SK-N-SH (cell line): ENCODE results near the gene EFEMP2. TPM values are rescaled to one million over a fixed set of nuclear protein-coding genes. Genes with fewer than 3 reads are reported as not detected.

Experiments
- CTCF ChIA-PET: fragments of 300-600, 350-600 bp; formaldehyde crosslinking; extraction: SDS; loops from one replicate; lab custom pipeline; 2021; lab: Yijun Ruan, JAX
- POLR2A ChIA-PET: fragments of 350-600 bp; sonication (Branson Sonifier 250); formaldehyde crosslinking; extraction: SDS; loops from one replicate; lab custom pipeline; 2020; ENCODE audit warnings: antibody characterized with exemption, inconsistent platforms; lab: Yijun Ruan, JAX
- DNase-seq: peaks from one replicate; pipeline ENCODE4 v3.0.0; 2012
- H2AFZ ChIP-seq: fragments of 200-600 bp; sonication (generic); 2 replicates; pipeline ENCODE4 v1.8.1; 2016; ENCODE audit warnings: antibody characterized with exemption, mild to moderate bottlenecking, low read depth
- H3F3A ChIP-seq: fragments of 200-600 bp; sonication (generic); replicated peaks from 2 replicates; pipeline ENCODE3; 2016; ENCODE audit warnings: antibody characterized with exemption, mild to moderate bottlenecking; ENCODE audit not compliant: insufficient read depth
- H3K27ac ChIP-seq, 2 experiments: fragments of 200-500 bp in 1 of 2; fragments of 200-600 bp in 1 of 2; sonication (Bioruptor generic) in 1 of 2; sonication (generic), shearing (Covaris generic) in 1 of 2; 2 replicates each; pipeline versions ENCODE4 v1.5.1 to v1.6.1; 2014 to 2016; ENCODE audit warnings: low read depth in 2 of 2, inconsistent platforms in 1 of 2, low read length in 1 of 2, mild to moderate bottlenecking in 1 of 2, mixed read lengths in 1 of 2
- H3K27me3 ChIP-seq: fragments of 200-600 bp; sonication (generic), shearing (Covaris generic); 2 replicates; pipeline ENCODE4 v1.6.1; 2016; ENCODE audit warnings: mixed run types; ENCODE audit not compliant: insufficient read depth
- H3K36me3 ChIP-seq, 2 experiments: fragments of 200-500 bp in 1 of 2; fragments of 200-600 bp in 1 of 2; sonication (Bioruptor generic) in 1 of 2; sonication (generic) in 1 of 2; replicated peaks in 1 of 2; 2 replicates each; pipeline versions ENCODE3 to v1.5.1; 2014 to 2016; ENCODE audit warnings: low read length in 1 of 2, mild to moderate bottlenecking in 1 of 2; ENCODE audit not compliant: insufficient read depth in 2 of 2, control insufficient read depth in 1 of 2
- H3K4me1 ChIP-seq, 2 experiments: fragments of 200-500 bp in 1 of 2; fragments of 200-600 bp in 1 of 2; sonication (Bioruptor generic) in 1 of 2; sonication (generic), shearing (Covaris generic) in 1 of 2; 2 replicates each; pipeline versions ENCODE4 v1.5.1 to v1.6.1; 2014 to 2016; ENCODE audit warnings: low read depth in 1 of 2, low read length in 1 of 2, mixed run types in 1 of 2; ENCODE audit not compliant: insufficient read depth in 2 of 2, control insufficient read depth in 1 of 2
- H3K4me2 ChIP-seq: fragments of 200-600 bp; sonication (generic), shearing (Covaris generic); 2 replicates; pipeline ENCODE4 v1.6.1; 2017; ENCODE audit warnings: mixed run types
- H3K4me3 ChIP-seq, 2 experiments: fragments of 200-500 bp in 1 of 2; fragments of 200-600 bp in 1 of 2; sonication (Bioruptor generic) in 1 of 2; sonication (generic), shearing (Covaris generic) in 1 of 2; 2 replicates each; pipeline versions ENCODE4 v1.5.1 to v1.8.1; 2014 to 2016; ENCODE audit warnings: low read depth in 2 of 2, inconsistent platforms in 1 of 2, low read length in 1 of 2, mild to moderate bottlenecking in 1 of 2, mixed read lengths in 1 of 2, moderate library complexity in 1 of 2
- H3K79me2 ChIP-seq: fragments of 200-600 bp; sonication (generic); 2 replicates; pipeline ENCODE4 v1.8.1; 2017; ENCODE audit warnings: mild to moderate bottlenecking; ENCODE audit not compliant: insufficient read depth
- H3K9ac ChIP-seq: fragments of 200-600 bp; sonication (generic); 2 replicates; pipeline ENCODE4 v1.6.1; 2017; ENCODE audit warnings: mixed run types
- H3K9me2 ChIP-seq: fragments of 200-600 bp; sonication (generic); 2 replicates; pipeline ENCODE4 v1.6.1; 2017; ENCODE audit warnings: mixed run types
- H3K9me3 ChIP-seq: fragments of 200-600 bp; sonication (generic); 2 replicates; pipeline ENCODE4 v1.6.1; 2017; ENCODE audit warnings: mixed run types, mild to moderate bottlenecking, moderate library complexity
- H4K20me1 ChIP-seq: fragments of 200-600 bp; sonication (generic); 2 replicates; pipeline ENCODE4 v1.6.1; 2017; ENCODE audit warnings: mild to moderate bottlenecking, mixed run types; ENCODE audit not compliant: insufficient read depth
- EZH2phosphoT487 ChIP-seq: fragments of 200-600 bp; sonication (generic); IDR thresholded peaks from 2 replicates; pipeline ENCODE4 v1.6.1; 2017; ENCODE audit warnings: low read depth, mixed run types, mild to moderate bottlenecking, antibody characterized with exemption, moderate library complexity, borderline replicate concordance
- FOSL2 ChIP-seq: IDR thresholded peaks from 2 replicates; pipeline ENCODE4 v1.4.0; 2012; ENCODE audit warnings: low read depth, mild to moderate bottlenecking, moderate library complexity, borderline replicate concordance
- FOXJ3 ChIP-seq: sonication (generic); formaldehyde crosslinking; IDR thresholded peaks from 2 replicates; pipeline ENCODE4 v1.5.1; 2020; ENCODE audit warnings: mild to moderate bottlenecking, missing genetic modification reagents
- FOXM1 ChIP-seq: IDR thresholded peaks from 2 replicates; pipeline ENCODE4 v1.4.0; 2012; ENCODE audit warnings: low read depth, mild to moderate bottlenecking
- GATA2 ChIP-seq: sonication (generic); formaldehyde crosslinking; IDR thresholded peaks from 2 replicates; pipeline ENCODE4 v1.5.0; 2020; ENCODE audit warnings: mild to moderate bottlenecking, missing genetic modification reagents
- MEF2A ChIP-seq: IDR thresholded peaks from 2 replicates; pipeline ENCODE4 v1.4.0; 2012; ENCODE audit warnings: low read depth, borderline replicate concordance
- MXI1 ChIP-seq: IDR thresholded peaks from 2 replicates; pipeline ENCODE4 v1.6.1; 2012; ENCODE audit warnings: mild to moderate bottlenecking, low read depth, low read length, improper control_type of control experiment
- NFIC ChIP-seq: IDR thresholded peaks from 2 replicates; pipeline ENCODE4 v1.4.0; 2012; ENCODE audit warnings: borderline replicate concordance
- POLR2AphosphoS5 ChIP-seq: IDR thresholded peaks from 2 replicates; pipeline ENCODE4 v1.6.1; 2012; ENCODE audit warnings: low read depth, low read length
- RAD21 ChIP-seq: IDR thresholded peaks from 2 replicates; pipeline ENCODE4 v1.6.1; 2012; ENCODE audit warnings: mild to moderate bottlenecking, low read length
- RCOR1 ChIP-seq: fragments of 150-350 bp; IDR thresholded peaks from 2 replicates; pipeline ENCODE4 v1.6.1; 2017; ENCODE audit warnings: antibody characterized with exemption, low read length
- RFX5 ChIP-seq: IDR thresholded peaks from 2 replicates; pipeline ENCODE4 v1.6.1; 2012; ENCODE audit warnings: mild to moderate bottlenecking, improper control_type of control experiment, low read length
- TCF12 ChIP-seq: IDR thresholded peaks from 2 replicates; pipeline ENCODE4 v1.4.0; 2012
- TEAD4 ChIP-seq: IDR thresholded peaks from 2 replicates; pipeline ENCODE4 v1.4.0; 2012; ENCODE audit warnings: mild to moderate bottlenecking, borderline replicate concordance; ENCODE audit not compliant: insufficient read depth
- WGBS: methylation state at CpG from one replicate; pipeline ENCODE4 v1.1.6; 2017; ENCODE audit warnings: low lambda C conversion rate; 5-methylcytosine and 5-hydroxymethylcytosine counted together
- polyA plus RNA-seq, 3 experiments: library from polyadenylated mRNA; depleted of rRNA; stranded (reverse); fragments of >200 nt; gene quantifications; 2 replicates each; pipeline ENCODE4 v1.2.3, GENCODE V29; 2012
- TF ChIP-seq, protein P1 (sequence below): IDR thresholded peaks from 2 replicates; pipeline ENCODE4 v1.4.0; 2012; ENCODE audit warnings: low read depth, borderline replicate concordance
- TF ChIP-seq, protein P2 (sequence below): fragments of 150-350 bp; IDR thresholded peaks from 2 replicates; pipeline ENCODE4 v1.6.1; 2016; ENCODE audit warnings: mild to moderate bottlenecking, low read depth, low read length

Gene EFEMP2
- polyA plus RNA-seq, 1 of the 3 experiments (the other 2 are of a cell fraction), result 203 TPM

DNA sequence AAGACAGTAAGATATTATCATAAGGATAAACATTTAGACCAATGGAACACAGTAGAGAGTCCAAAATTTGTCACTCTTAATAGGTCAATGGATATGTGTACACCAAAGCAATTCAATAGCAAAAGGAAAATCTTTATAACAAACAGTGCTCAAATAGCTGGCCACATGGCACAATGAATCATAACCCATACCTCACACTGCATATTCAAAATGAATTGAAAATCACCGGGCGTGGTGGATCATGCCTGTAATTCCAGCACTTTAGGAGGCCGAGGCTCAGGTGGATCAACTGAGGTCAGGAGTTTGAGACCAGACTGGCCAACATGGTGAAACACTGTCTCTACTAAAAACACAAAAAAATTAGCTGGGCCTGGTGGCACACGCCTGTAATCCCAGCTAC is 30.5 kb downstream of the EFEMP2 start:
- no peak for DNase-seq
- no peaks in the 10 kb centered on the region for H3K9me3 ChIP-seq
- H2AFZ ChIP-seq, result no peak overlapping the region
- no peaks in the 10 kb centered on the region for H3K27me3 ChIP-seq
- H3K36me3 ChIP-seq, result no peaks in the 10 kb centered on the region
- no peak overlapping the region for H3K27ac ChIP-seq
- CTCF ChIA-PET, result interaction anchor here (1.3 to 1.5 kb wide), 2 partner anchors 9 to 47 kb away, joined by 3 to 4 read pairs; no protein-coding TSS in a partner anchor
- 97% methylated on average over 4 of the region's 4 CpGs for WGBS
- no peaks in the 10 kb centered on the region for H3K9me2 ChIP-seq
- H3F3A ChIP-seq, result peaks cover 10% of the 10 kb centered on the region
- POLR2A ChIA-PET, result no interaction called here
- no peak for TF ChIP-seq EZH2phosphoT487
- TF ChIP-seq, protein P1, sequence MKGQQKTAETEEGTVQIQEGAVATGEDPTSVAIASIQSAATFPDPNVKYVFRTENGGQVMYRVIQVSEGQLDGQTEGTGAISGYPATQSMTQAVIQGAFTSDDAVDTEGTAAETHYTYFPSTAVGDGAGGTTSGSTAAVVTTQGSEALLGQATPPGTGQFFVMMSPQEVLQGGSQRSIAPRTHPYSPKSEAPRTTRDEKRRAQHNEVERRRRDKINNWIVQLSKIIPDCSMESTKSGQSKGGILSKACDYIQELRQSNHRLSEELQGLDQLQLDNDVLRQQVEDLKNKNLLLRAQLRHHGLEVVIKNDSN, result no peak
- TF ChIP-seq RFX5, result no peak
- TF ChIP-seq FOXJ3 (CRISPR knock-in tag), result no peak
- TF ChIP-seq FOSL2, result no peak
- no peak for TF ChIP-seq TCF12
- TF ChIP-seq RCOR1, result no peak
- TF ChIP-seq TEAD4, result no peak
- TF ChIP-seq MEF2A, result no peak
- no peak for TF ChIP-seq GATA2 (CRISPR knock-in tag)
- TF ChIP-seq, protein P2, sequence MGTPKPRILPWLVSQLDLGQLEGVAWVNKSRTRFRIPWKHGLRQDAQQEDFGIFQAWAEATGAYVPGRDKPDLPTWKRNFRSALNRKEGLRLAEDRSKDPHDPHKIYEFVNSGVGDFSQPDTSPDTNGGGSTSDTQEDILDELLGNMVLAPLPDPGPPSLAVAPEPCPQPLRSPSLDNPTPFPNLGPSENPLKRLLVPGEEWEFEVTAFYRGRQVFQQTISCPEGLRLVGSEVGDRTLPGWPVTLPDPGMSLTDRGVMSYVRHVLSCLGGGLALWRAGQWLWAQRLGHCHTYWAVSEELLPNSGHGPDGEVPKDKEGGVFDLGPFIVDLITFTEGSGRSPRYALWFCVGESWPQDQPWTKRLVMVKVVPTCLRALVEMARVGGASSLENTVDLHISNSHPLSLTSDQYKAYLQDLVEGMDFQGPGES, result no peak
- no peak for TF ChIP-seq MXI1
- H4K20me1 ChIP-seq, result no peaks in the 10 kb centered on the region
- H3K9ac ChIP-seq, result no peak overlapping the region
- no peak overlapping the region for H3K4me2 ChIP-seq
- H3K4me3 ChIP-seq, result no peak overlapping the region
- H3K79me2 ChIP-seq, result no peaks in the 10 kb centered on the region
- no peaks in the 10 kb centered on the region for H3K4me1 ChIP-seq

DNA sequence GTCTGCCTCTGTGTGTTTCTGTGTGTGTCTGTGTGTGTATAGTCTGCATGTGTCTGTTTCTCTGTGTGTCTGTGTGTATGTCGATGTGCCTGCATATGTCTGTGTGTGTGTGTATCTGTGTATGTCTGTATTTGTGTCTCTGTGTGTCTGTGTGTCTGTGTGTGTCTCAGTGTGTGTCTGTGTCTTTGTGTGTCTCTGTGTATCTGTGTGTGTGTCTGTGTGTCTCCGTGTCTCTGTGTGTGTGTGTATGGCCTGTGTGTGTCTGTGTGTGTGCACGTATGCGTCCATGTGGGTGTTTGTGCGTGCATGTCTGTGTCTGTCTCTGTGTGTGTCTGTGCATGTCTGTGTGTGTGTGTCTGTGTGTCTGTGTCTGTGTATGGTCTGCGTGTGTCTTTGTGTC is 38.4 kb downstream of the EFEMP2 start:
- H3K9me2 ChIP-seq, result no peaks in the 10 kb centered on the region
- H3K79me2 ChIP-seq, result no peaks in the 10 kb centered on the region
- H2AFZ ChIP-seq, result peak overlapping the region; percentile 79
- peak overlapping the region; percentile 89 for H3K4me2 ChIP-seq
- TF ChIP-seq MXI1 (peak; percentile 1; the same call in 1 of the 2 replicates), FOXM1 (no peak), POLR2AphosphoS5 (no peak), NFIC (no peak), RAD21 (no peak)
- peak overlapping the region; percentile 55 for H3K9ac ChIP-seq
- WGBS, result 9% methylated on average over 6 of the region's 6 CpGs
- peaks cover 0 to 13% of the 10 kb centered on the region in 2 experiments; a peak in 1 of 4 replicates for H3K4me1 ChIP-seq
- no peaks in the 10 kb centered on the region for H3K27me3 ChIP-seq
- no peak overlapping the region for H3K27ac ChIP-seq
- peak overlapping the region; percentile 28 to 73 for H3K4me3 ChIP-seq
- ChIA-PET CTCF (interaction anchor here (1.8 to 3.4 kb wide), 6 partner anchors 11 to 155 kb away, joined by 6 to 33 read pairs (median 10); partner anchors contain the start of genes FIBP and KAT5), POLR2A (interaction anchor here (0.6 to 2.3 kb wide), 4 partner anchors 9 to 366 kb away, joined by 3 to 14 read pairs (median 5); no protein-coding TSS in a partner anchor)
- no peaks in the 10 kb centered on the region for H3K36me3 ChIP-seq
- H4K20me1 ChIP-seq, result no peaks in the 10 kb centered on the region
- DNase-seq, result no peak
- H3F3A ChIP-seq, result peaks cover 18% of the 10 kb centered on the region
- no peaks in the 10 kb centered on the region for H3K9me3 ChIP-seq
